CD4-positive, alpha-beta T cell treated with Interleukin-12 subunit alpha and Interleukin-12 subunit beta, for 1 hour (primary cell): Measurements from ENCODE around the gene MBLAC1.
A peak's percentile ranks its signal among the peaks of the same experiment; 100 is the strongest.

Experiments
- DNase-seq: peaks from one replicate; pipeline ENCODE4 v3.0.0-alpha.2; 2020

MBLAC1 gene

GRCh38 chr7:100098913-100099312 is 27.9 kb upstream of the MBLAC1 start:
- DNase-seq, result no peak

DNA sequence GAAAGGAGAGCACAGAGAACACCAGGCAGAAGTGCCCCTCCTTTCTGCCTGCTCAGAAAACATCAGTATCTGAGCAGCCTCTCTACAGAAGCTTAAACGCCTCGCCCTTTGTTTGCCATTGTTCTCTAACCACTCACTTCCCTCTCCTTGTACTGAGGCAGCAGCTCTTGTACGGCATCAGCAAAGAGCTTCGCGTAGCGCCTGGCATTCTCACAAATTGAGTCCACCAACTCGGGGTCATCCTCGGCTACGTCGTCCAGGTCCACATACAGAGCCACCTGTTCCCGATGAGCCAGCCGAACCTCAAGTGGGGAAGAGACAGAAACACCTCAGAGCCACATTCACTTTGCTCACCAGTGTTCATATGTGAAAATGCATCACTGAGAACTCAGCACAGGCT is 27.3 kb upstream of the MBLAC1 start:
- DNase-seq, result no peak

DNA sequence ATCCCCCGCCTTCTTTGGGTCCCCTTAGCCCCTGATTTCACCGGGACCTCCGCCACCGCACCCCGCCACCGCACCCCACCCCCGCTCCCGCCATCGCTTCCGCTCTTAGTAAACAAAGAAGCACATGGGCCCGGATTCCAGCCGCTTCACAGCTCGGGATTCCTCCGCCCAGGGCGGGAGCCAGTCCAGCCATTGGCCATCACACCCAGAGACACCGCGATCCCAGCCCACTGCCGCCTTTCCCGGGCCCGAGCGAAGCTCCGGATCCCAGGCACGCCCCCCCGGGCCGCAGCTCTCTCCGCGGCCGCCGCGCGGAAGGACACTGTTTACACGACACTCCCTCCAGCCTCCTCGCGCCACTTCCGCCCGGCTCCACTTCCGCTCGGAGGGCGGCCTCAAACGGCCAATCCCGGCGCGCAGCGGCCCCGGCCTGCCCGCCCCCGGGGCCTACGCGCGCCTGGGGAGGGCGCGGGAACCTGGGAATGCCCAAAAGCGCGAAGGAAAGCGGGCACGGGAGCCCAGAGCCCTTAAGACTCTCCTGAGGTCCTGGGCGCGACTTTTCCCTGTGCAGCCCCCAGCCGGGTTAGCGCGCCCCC is 26.2 kb upstream of the MBLAC1 start:
- peak; percentile 89 for DNase-seq

DNA sequence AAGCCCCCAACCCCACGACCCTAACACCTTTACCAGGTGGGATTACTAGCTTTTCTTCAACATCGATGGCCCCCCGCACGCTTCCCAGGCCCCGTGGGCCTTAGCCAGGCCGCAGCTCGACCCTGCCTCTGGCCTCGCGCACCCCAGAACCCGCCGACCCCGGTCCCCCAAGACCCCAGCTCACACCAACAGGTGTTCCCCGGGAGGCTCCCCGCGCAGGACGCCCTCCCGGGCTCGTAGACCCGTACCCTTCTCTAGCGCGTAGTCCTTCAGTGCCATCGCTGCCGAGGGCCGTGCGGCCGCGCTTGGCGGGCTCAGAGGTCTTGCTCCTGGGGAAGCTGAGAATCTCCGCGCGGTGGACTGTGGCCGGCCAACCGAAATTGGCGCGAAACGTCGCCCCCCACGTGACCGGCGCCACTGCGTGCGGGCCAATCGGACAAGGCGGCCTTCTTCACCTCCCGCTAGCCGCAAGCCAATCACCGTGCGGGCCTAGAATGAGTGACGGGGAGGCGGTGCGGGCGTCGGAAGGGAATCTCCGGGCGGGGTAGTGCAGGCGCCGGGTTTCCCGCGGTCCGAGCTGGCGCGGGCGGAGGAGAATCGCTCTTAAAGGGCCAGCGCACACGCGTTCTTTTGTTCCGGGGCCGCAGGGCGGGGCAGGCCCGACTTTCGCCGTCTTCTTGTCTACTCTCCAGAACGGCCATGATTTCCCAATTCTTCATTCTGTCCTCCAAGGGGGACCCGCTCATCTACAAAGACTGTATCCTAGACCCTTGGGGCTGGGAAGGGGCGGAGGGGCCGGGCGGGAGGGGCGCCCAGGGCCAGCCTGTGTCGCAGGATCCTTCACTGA is 25.5 kb upstream of the MBLAC1 start, which contains the start of the genes AP4M1 and MCM7:
AP4M1 (plus strand) TSS at position 628 of the 847 bp plus-strand sequence; CDS start at position 700, 72 bp downstream.
MCM7 (minus strand) TSS at position 382 of the 847 bp plus-strand sequence; CDS start at position 279, 103 bp downstream.
- peak; percentile 96 for DNase-seq

DNA sequence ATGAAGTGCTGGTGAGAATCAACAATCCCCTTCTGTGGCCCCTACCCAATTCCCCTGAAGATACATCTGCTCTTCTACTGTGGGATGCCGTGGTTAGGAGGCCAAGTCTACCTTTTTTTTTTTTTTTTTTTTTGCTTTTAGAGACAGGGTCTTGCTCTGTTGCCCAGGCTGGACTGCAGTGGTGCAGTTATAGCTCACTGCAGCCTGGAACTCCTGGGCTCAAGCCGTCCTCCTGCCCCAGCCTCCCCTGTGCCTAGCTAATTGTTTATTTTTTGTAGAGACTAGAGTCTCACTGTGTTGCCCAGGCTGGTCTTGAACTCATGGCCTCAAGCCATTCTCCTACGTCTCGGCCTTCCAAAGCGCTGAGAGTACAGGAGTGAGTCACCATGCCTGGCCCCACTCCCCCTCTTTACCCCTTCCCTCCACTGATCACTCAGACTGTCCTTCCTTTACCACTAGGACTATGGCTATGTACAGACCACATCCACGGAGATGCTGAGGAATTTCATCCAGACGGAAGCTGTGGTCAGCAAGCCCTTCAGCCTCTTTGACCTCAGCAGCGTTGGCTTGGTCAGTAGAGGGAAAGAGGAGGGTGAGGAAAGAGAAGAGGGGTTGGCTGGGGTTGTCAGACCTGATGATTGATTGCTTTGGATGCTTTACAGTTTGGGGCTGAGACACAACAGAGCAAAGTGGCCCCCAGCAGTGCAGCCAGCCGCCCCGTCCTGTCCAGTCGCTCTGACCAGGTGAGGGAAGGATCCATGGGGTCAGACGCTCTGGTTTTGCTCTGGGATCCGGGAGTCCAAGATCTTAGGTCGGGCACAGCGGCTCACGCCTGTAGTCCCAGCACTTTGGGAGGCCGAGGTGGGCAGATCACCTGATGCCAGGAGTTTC is 23.6 kb upstream of the MBLAC1 start:
- no peak for DNase-seq

- no peak for DNase-seq
These were observed 21.2 kb upstream of the MBLAC1 start for GRCh38 chr7:100105534-100105933.

- DNase-seq, result no peak
These were observed 20.1 kb upstream of the MBLAC1 start for GRCh38 chr7:100106633-100107032.

DNA sequence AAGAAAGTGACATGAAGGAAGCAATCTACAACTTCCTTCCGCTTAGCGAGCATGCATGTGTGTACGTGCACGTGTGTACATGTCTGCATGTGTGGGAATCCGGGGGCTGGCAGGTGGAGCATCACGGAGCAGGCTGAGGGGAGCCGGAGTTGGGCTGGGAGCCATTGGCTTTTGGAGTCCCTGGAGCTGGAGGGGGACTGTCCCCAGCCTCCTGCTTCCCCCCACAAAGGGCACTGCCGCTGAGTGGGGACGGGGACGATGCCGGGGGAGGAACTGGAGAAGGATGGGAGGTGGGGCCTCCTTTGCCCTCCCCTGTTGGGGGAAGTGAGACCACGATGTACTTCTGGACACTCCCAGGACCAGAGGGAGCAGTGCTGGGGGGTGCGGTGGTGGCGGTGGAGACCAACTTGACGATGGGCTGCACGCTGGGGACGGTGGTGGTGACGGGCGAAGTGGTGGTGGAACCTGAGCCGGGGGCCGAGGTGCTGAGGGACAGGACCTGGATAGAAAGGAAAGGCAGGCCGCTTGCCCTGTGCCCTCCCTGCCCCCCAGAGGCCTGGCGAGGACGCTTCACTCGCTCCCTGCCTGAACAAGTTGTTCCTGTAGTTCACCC is 19.5 kb upstream of the MBLAC1 start:
- DNase-seq, result no peak

- DNase-seq, result no peak
These were observed 18.9 kb upstream of the MBLAC1 start for GRCh38 chr7:100107890-100108289.

DNA sequence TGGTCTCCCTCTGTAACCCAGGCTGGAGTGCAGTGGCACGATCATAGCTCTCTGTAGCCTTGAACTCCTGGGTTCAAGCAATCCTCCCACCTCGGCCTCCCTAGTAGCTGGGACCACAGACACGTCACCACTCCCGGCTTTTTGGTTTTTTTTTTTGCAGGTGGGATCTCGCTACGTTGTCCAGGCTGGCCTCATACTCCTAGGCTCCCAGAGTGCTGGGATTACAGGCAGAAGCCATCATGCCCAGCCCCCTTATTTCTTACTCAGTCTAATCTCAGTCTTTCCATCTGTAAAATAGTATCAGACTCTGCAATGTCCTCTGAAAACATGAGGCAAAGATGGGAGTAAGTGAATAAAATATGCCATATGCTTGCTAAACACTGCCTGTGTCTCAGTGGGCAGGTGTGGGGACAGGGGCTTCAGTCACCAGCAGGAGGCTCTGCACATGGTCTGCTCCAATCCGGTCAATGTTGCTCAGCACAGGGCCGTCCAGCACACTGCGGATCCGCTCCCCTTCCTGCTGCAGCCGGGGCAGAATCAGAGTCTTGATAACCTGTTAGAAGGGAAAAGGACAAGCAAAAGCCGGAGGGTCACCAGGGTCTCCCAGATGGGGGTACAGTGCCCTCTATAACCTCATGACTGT is 17.1 kb upstream of the MBLAC1 start:
- no peak for DNase-seq

- DNase-seq, result no peak
These were observed 15.6 kb upstream of the MBLAC1 start for GRCh38 chr7:100111156-100111555.

- DNase-seq, result no peak
These were observed 14.9 kb upstream of the MBLAC1 start for GRCh38 chr7:100111914-100112313.

- no peak for DNase-seq
These were observed 11.7 kb upstream of the MBLAC1 start for GRCh38 chr7:100115026-100115425.

DNA sequence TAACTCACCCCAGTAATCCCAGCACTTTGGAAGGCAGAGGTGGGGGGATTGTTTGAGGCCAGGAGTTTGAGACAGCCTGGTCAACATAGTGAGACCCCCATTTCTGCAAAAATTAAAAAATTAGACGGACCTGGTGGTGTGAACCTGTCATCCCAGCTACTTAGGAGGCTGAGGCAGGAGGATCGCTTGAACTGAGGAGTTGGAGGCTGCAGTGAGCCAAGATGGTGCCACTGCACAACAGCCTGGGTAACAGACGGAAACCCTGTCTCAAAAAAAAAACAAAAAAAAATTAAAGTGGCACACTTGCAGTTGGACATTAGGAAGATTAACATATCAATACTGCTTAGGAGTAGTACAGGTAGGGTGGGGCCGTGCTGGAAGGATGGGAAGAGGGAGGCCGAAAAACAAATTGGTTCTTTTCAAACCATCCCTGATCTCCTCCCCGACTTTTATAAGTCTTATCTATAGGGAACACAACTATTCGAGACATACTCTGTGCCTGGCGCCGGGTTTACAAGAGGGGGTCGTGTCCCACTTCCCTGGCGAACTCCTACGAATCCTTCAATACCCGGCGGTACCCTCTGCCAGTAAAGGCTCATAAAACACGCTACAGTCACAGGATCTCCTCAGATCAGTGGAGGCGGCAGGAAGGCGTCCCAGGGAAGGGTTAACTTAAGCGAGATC is 8.2 kb upstream of the MBLAC1 start:
- no peak for DNase-seq

GRCh38 chr7:100119072-100119969 is 7.4 kb upstream of the MBLAC1 start, which contains the start of the genes CNPY4 and TAF6:
TSS of gene CNPY4 (plus strand) at chr7:100119634. CDS start at chr7:100119745, 111 bp downstream.
TSS of gene TAF6 (minus strand) at chr7:100119358. CDS start at chr7:100114209, 5,149 bp downstream.
- peak; percentile 95 for DNase-seq

DNA sequence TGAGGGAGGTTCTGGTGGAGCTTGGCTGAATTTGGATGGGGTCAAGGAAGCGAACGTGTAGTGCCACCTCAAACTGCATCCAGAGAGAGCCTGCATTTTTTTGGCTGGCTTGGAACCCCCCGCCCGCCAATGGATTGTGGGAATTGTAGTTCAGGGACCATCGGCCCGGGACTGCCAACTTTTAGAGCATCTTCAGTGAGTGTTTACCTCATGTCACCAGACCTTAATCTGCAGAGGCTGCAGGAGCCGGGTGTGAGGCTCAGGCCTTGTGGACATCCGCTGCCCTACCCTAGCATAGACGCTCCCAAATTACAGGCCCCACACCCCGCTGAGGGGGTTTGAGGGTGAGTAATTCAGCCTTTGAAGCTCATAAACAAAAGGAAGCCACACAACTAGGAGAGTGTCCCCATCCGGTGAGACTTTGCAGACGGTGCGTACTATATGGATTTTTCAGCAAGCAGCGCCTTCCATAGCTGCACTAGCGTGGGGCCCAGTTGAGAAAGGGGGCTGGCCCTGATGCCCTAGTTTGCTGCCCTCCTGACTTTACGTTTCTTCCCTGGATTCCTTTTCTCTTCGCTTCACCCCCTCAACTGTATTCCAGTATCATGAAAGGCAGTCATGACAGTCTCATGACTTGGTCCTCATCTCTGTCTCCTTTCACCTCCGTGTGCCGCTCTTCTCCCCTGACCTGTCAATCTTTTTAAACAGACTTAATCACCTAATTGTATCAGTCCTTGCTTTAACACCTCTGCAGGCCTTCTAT is 6.6 kb upstream of the MBLAC1 start:
- peak; percentile 76 for DNase-seq

GRCh38 chr7:100120733-100121036 is 6.1 kb upstream of the MBLAC1 start:
- no peak for DNase-seq

GRCh38 chr7:100122067-100122466 is 4.7 kb upstream of the MBLAC1 start:
- no peak for DNase-seq

GRCh38 chr7:100122568-100122967 is 4.2 kb upstream of the MBLAC1 start:
- DNase-seq, result no peak
